Loucy (cell line): Measurements from ENCODE around the gene TNFAIP3.
A peak's percentile ranks its signal among the peaks of the same experiment; 100 is the strongest.

Experiments used
- H2AFZ ChIP-seq: fragments of 200-600 bp; sonication (generic); 2 replicates; pipeline ENCODE4 v1.6.0; 2016; ENCODE audit warnings: antibody characterized with exemption, mild to moderate bottlenecking, low read length, moderate library complexity
- H3F3A ChIP-seq: fragments of 200-600 bp; 2 replicates; pipeline ENCODE4 v1.6.0; 2016; ENCODE audit warnings: antibody characterized with exemption, low read depth, mild to moderate bottlenecking
- H3K27me3 ChIP-seq: fragments of 200-600 bp; sonication (generic); 2 replicates; pipeline ENCODE4 v1.6.1; 2014; ENCODE audit warnings: low read length, mild to moderate bottlenecking; ENCODE audit not compliant: insufficient read depth, poor library complexity, severe bottlenecking
- H3K36me3 ChIP-seq: fragments of 200-600 bp; sonication (generic); 2 replicates; pipeline ENCODE4 v1.6.1; 2016; ENCODE audit warnings: low read length; ENCODE audit not compliant: insufficient read depth
- H3K4me1 ChIP-seq: fragments of 200-600 bp; sonication (generic); 2 replicates; pipeline ENCODE4 v1.5.1; 2014; ENCODE audit warnings: low read length, mild to moderate bottlenecking; ENCODE audit not compliant: insufficient read depth, poor library complexity, severe bottlenecking
- H3K4me2 ChIP-seq: fragments of 200-600 bp; sonication (generic); 2 replicates; pipeline ENCODE4 v1.6.0; 2014; ENCODE audit warnings: antibody characterized with exemption, low read length, low read depth, mild to moderate bottlenecking; ENCODE audit not compliant: poor library complexity, severe bottlenecking
- H3K4me3 ChIP-seq: fragments of 200-600 bp; sonication (generic); 2 replicates; pipeline ENCODE4 v1.5.1; 2014; ENCODE audit warnings: low read length, mild to moderate bottlenecking, mixed read lengths; ENCODE audit not compliant: poor library complexity, severe bottlenecking
- H3K79me2 ChIP-seq: fragments of 200-600 bp; sonication (generic); 2 replicates; pipeline ENCODE4 v1.6.1; 2014; ENCODE audit warnings: low read length; ENCODE audit not compliant: insufficient read depth
- H3K9ac ChIP-seq: fragments of 200-600 bp; sonication (generic); 2 replicates; pipeline ENCODE4 v1.6.0; 2014; ENCODE audit warnings: mild to moderate bottlenecking, low read depth, low read length, moderate library complexity; ENCODE audit not compliant: poor library complexity, severe bottlenecking
- H3K9me2 ChIP-seq: fragments of 200-600 bp; sonication (generic); replicated peaks from 2 replicates; pipeline ENCODE4 v1.6.1; 2016; ENCODE audit warnings: low read depth, low read length, mixed read lengths
- H3K9me3 ChIP-seq: fragments of 200-600 bp; sonication (generic); 2 replicates; pipeline ENCODE4 v1.6.1; 2014; ENCODE audit warnings: mild to moderate bottlenecking, antibody characterized with exemption, low read length, low read depth; ENCODE audit not compliant: insufficient read depth
- H4K20me1 ChIP-seq: fragments of 200-600 bp; sonication (generic); 2 replicates; pipeline ENCODE4 v1.6.0; 2014; ENCODE audit warnings: antibody characterized with exemption, low read length, mild to moderate bottlenecking; ENCODE audit not compliant: insufficient read depth, poor library complexity, severe bottlenecking
- EZH2phosphoT487 ChIP-seq: fragments of 200-600 bp; IDR thresholded peaks from 2 replicates; pipeline ENCODE4 v1.6.1; 2018; ENCODE audit warnings: antibody characterized with exemption, mild to moderate bottlenecking, moderate library complexity, borderline replicate concordance
- TF ChIP-seq, protein P1 (sequence below): fragments of 200-600 bp; sonication (generic); conservative IDR thresholded peaks from 2 replicates; pipeline ENCODE4 v1.5.1; 2014; ENCODE audit warnings: mild to moderate bottlenecking, antibody characterized with exemption, low read length

TNFAIP3 gene

DNA sequence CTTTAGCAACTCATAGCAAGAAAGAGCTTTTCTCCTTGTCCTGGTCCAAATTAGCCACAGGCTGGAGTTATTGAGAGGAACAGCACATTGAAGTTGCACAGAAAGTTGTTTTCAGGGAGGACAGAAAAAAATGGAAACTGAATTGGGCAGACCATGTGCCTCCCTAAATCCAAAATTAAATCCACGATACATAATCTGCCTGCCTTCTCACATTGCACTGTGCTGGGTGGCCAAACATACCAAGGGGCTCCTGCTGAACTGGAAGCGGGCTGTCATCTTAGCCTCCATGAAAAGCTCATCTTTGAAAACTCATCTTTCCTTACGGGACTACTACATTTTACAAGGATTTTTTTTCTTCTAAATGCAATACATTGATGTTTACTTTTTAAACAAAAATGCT lies 59.9 kb downstream of the TNFAIP3 start:
- Histone ChIP-seq H2AFZ (no peak overlapping the region), H3K9me2 (no peaks in the 10 kb centered on the region), H3K27me3 (no peaks in the 10 kb centered on the region), H3K9me3 (no peaks in the 10 kb centered on the region), H3F3A (peaks cover 8% of the 10 kb centered on the region; the same call in 1 of the 2 replicates), H3K4me1 (peaks cover 46% of the 10 kb centered on the region), H4K20me1 (no peaks in the 10 kb centered on the region), H3K4me3 (peak overlapping the region; percentile 54), H3K4me2 (peak overlapping the region; percentile 64), H3K36me3 (no peaks in the 10 kb centered on the region), H3K9ac (peak overlapping the region; percentile 67), H3K79me2 (no peaks in the 10 kb centered on the region)
- TF ChIP-seq, protein P1, sequence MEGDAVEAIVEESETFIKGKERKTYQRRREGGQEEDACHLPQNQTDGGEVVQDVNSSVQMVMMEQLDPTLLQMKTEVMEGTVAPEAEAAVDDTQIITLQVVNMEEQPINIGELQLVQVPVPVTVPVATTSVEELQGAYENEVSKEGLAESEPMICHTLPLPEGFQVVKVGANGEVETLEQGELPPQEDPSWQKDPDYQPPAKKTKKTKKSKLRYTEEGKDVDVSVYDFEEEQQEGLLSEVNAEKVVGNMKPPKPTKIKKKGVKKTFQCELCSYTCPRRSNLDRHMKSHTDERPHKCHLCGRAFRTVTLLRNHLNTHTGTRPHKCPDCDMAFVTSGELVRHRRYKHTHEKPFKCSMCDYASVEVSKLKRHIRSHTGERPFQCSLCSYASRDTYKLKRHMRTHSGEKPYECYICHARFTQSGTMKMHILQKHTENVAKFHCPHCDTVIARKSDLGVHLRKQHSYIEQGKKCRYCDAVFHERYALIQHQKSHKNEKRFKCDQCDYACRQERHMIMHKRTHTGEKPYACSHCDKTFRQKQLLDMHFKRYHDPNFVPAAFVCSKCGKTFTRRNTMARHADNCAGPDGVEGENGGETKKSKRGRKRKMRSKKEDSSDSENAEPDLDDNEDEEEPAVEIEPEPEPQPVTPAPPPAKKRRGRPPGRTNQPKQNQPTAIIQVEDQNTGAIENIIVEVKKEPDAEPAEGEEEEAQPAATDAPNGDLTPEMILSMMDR: no peak
- no peak for TF ChIP-seq EZH2phosphoT487

DNA sequence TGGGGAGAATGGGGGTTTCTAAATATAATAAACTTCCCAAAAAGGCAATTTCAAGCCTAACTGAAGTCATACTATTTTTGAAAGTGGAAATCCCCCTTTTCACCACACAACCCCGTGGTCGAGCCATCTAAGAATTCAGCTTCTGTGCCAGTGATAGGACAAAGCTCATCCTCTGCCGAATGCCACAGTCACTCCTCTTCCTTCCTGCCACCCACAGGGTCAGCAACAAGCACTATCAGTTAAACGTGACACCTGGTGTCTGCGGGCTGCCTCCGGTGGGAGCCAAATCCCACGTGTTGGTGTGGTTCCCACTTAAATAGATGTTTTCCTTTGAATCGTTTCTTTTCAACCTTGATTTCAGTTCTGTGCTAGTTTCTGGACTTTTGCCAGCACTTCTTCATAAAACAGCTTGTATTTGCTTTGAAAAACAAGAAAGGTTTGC lies 60.7 kb downstream of the TNFAIP3 start:
- Histone ChIP-seq H3K9ac (peak overlapping the region; percentile 67), H3K9me2 (no peaks in the 10 kb centered on the region), H3K27me3 (no peaks in the 10 kb centered on the region), H3K4me1 (peaks cover 46% of the 10 kb centered on the region), H3K36me3 (no peaks in the 10 kb centered on the region), H2AFZ (no peak overlapping the region), H3K79me2 (no peaks in the 10 kb centered on the region), H4K20me1 (no peaks in the 10 kb centered on the region), H3K4me2 (peak overlapping the region; percentile 64), H3K4me3 (peak overlapping the region; percentile 54), H3K9me3 (no peaks in the 10 kb centered on the region), H3F3A (peaks cover 8% of the 10 kb centered on the region; the same call in 1 of the 2 replicates)
- TF ChIP-seq EZH2phosphoT487: no peak
- TF ChIP-seq, protein P1: no peak; the same call in 1 of the 2 replicates

DNA sequence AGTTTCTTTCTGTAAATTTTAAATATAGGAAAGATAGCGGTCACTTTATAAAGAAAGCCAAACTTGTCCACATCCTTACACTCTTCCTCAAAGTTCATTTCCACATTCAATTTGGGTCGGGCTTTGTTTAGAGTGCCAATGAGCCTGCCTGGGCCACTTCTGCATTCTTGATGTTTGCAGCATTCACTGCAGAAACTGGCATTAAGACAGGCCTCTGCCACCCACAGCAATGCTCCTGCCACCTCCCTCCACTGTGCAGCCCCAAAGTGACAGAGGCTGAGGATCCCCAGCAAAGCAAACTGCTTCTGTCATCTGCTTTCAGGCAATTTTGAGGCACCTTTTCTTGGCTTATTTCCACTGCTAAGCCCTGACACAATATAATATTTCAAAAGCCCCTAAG lies 61.2 kb downstream of the TNFAIP3 start:
- Histone ChIP-seq H4K20me1 (no peaks in the 10 kb centered on the region), H3K36me3 (no peaks in the 10 kb centered on the region), H3K9me3 (no peaks in the 10 kb centered on the region), H3K9me2 (no peaks in the 10 kb centered on the region), H2AFZ (no peak overlapping the region), H3K4me3 (peak overlapping the region; percentile 54), H3K4me1 (peaks cover 46% of the 10 kb centered on the region), H3K79me2 (no peaks in the 10 kb centered on the region), H3K27me3 (no peaks in the 10 kb centered on the region), H3K4me2 (peak overlapping the region; percentile 64), H3K9ac (peak overlapping the region; percentile 61), H3F3A (peaks cover 8% of the 10 kb centered on the region; the same call in 1 of the 2 replicates)
- no peak for TF ChIP-seq EZH2phosphoT487
- TF ChIP-seq, protein P1: no peak
